ENCODE data around the gene HERC6.
A peak's percentile ranks its signal among the peaks of the same experiment; 100 is the strongest.

The HERC6 gene

GRCh38 chr4:88457307-88458103 is 78.9 kb downstream of the HERC6 start (continued):
- TF ChIP-seq PRDM2 (tag by site-specific recombination; IDR thresholded peaks at IDR 0.05; ENCODE audit: borderline replicate concordance): no peak
- 0 out of 2 replicates have a peak, but pooled peaks have one; percentile 1 for TF ChIP-seq ZNF692 (tag by site-specific recombination; IDR thresholded peaks at IDR 0.05)
- no peak for TF ChIP-seq ZNF16 (tag by site-specific recombination; IDR thresholded peaks at IDR 0.05; ENCODE audit: low read depth)
- TF ChIP-seq ZNF292 (tag by site-specific recombination; IDR thresholded peaks at IDR 0.05; ENCODE audit: borderline replicate concordance, low read depth): no peak
- TF ChIP-seq ZNF148 (tag by site-specific recombination; IDR thresholded peaks at IDR 0.05; ENCODE audit: borderline replicate concordance): no peak
- TF ChIP-seq ZNF174 (tag by site-specific recombination; IDR thresholded peaks at IDR 0.05): no peak
- TF ChIP-seq ZNF623 (tag by site-specific recombination; IDR thresholded peaks at IDR 0.05): no peak
- TF ChIP-seq HOXC10 (CRISPR knock-in tag; IDR thresholded peaks at IDR 0.05): no peak
- no peak for TF ChIP-seq ZNF580 (tag by site-specific recombination; IDR thresholded peaks at IDR 0.05)
- no peak for TF ChIP-seq ZNF114 (tag by site-specific recombination; IDR thresholded peaks at IDR 0.05)
- TF ChIP-seq BCL11B (tag by site-specific recombination; IDR thresholded peaks at IDR 0.05; ENCODE audit: low read depth): no peak
- TF ChIP-seq ZNF335 (tag by site-specific recombination; conservative IDR thresholded peaks at IDR 0.05): no peak; the same call in 1 of the 2 replicates
- TF ChIP-seq ZBTB26 (tag by site-specific recombination; optimal IDR thresholded peaks at IDR 0.05): peak; percentile 82
- no peak for TF ChIP-seq TRIM28 (IDR thresholded peaks at IDR 0.05; ENCODE audit: borderline replicate concordance, low read length)
- TF ChIP-seq ZFP41 (tag by site-specific recombination; IDR thresholded peaks at IDR 0.05; ENCODE audit: borderline replicate concordance): no peak
- TF ChIP-seq ZBTB8A (tag by site-specific recombination; IDR thresholded peaks at IDR 0.05): peak; percentile 71
- TF ChIP-seq ZEB2 (tag by site-specific recombination; IDR thresholded peaks at IDR 0.05): no peak
- 0 out of 2 replicates have a peak, but pooled peaks have one; percentile 6 for TF ChIP-seq ZBTB20 (tag by site-specific recombination; IDR thresholded peaks at IDR 0.05)
- peak; percentile 26; the same call in 1 of the 2 replicates for TF ChIP-seq GLIS2 (tag by site-specific recombination; IDR thresholded peaks at IDR 0.05)
- no peak for TF ChIP-seq ZFHX2 (tag by site-specific recombination; conservative IDR thresholded peaks at IDR 0.05)
- TF ChIP-seq ZNF791 (tag by site-specific recombination; IDR thresholded peaks at IDR 0.05): no peak
- no peak for TF ChIP-seq KLF1 (tag by site-specific recombination; IDR thresholded peaks at IDR 0.05)
- no peak; the same call in 1 of the 2 replicates for TF ChIP-seq WT1 (tag by site-specific recombination; IDR thresholded peaks at IDR 0.05)

Measured in HEK293 (cell line).